Measurements from ENCODE around the gene CELF2. TPM values are rescaled to one million over a fixed set of nuclear protein-coding genes. Genes with fewer than 3 reads are reported as not detected.
A peak's percentile ranks its signal among the peaks of the same experiment; 100 is the strongest.
"Not testable (repeated sequence)": the region's sequence is repeated elsewhere in the genome, so short reads cannot be mapped to it uniquely, and the experiment has no call there.

The CELF2 gene
- total RNA-seq, 1 donor from 2014 or later: 110 TPM

GRCh38 chr10:11180228-11180627 lies 162.6 kb downstream of the CELF2 start:
- peak; percentile 83 for ATAC-seq
- Histone ChIP-seq H3K9me3 (peaks cover 8% of the 10 kb centered on the region), H3K27ac (peak overlapping the region; percentile 51), H3K4me3 (peak overlapping the region; percentile 22), H3K36me3 (peaks cover 20% of the 10 kb centered on the region), H3K27me3 (no peaks in the 10 kb centered on the region), H3K4me1 (peaks cover 55% of the 10 kb centered on the region)
- intact Hi-C loops (cut with DNase I): no loop called here
- peak; percentile 69 for DNase-seq
- TF ChIP-seq CTCF (IDR thresholded peaks at IDR 0.05): no peak

GRCh38 chr10:11181978-11182377 lies 164.3 kb downstream of the CELF2 start:
- Histone ChIP-seq H3K27ac (no peak overlapping the region), H3K4me1 (peaks cover 40% of the 10 kb centered on the region), H3K36me3 (peaks cover 20% of the 10 kb centered on the region), H3K4me3 (no peak overlapping the region), H3K27me3 (no peaks in the 10 kb centered on the region), H3K9me3 (peaks cover 11% of the 10 kb centered on the region)
- no peak for TF ChIP-seq CTCF (IDR thresholded peaks at IDR 0.05)
- intact Hi-C loops (cut with DNase I): no loop called here
- DNase-seq (no peak), ATAC-seq (no peak)

- no peak for TF ChIP-seq CTCF (IDR thresholded peaks at IDR 0.05)
- DNase-seq (no peak), ATAC-seq (peak; percentile 40)
- no peaks in the 10 kb centered on the region for H3K27me3 ChIP-seq
- no peak overlapping the region for H3K27ac ChIP-seq
- intact Hi-C loops (cut with DNase I): no loop called here
- peaks cover 20% of the 10 kb centered on the region for H3K36me3 ChIP-seq
- H3K4me3 ChIP-seq: no peak overlapping the region
- peaks cover 11% of the 10 kb centered on the region for H3K9me3 ChIP-seq
- H3K4me1 ChIP-seq: peaks cover 29% of the 10 kb centered on the region
Observed at GRCh38 chr10:11183015-11183414, 165.3 kb downstream of the CELF2 start.

- DNase-seq (no peak), ATAC-seq (peak; percentile 50)
- Histone ChIP-seq H3K36me3 (peaks cover 20% of the 10 kb centered on the region), H3K9me3 (peaks cover 11% of the 10 kb centered on the region), H3K4me3 (no peak overlapping the region), H3K27ac (no peak overlapping the region), H3K4me1 (peaks cover 24% of the 10 kb centered on the region), H3K27me3 (no peaks in the 10 kb centered on the region)
- intact Hi-C loops (cut with DNase I): no loop called here
- TF ChIP-seq CTCF (IDR thresholded peaks at IDR 0.05): no peak
Observed at GRCh38 chr10:11184093-11184492, 166.4 kb downstream of the CELF2 start.

GRCh38 chr10:11185128-11185665 lies 167.5 kb downstream of the CELF2 start:
- Histone ChIP-seq H3K4me1 (peaks cover 27% of the 10 kb centered on the region), H3K9me3 (peaks cover 11% of the 10 kb centered on the region), H3K36me3 (peaks cover 20% of the 10 kb centered on the region)
- ATAC-seq; intact Hi-C loops (cut with DNase I); DNase-seq; H3K27ac ChIP-seq; H3K27me3 ChIP-seq; H3K4me3 ChIP-seq: not testable (repeated sequence)

GRCh38 chr10:11186374-11186773 lies 168.7 kb downstream of the CELF2 start:
- Histone ChIP-seq H3K9me3 (peaks cover 11% of the 10 kb centered on the region), H3K27ac (no peak overlapping the region), H3K27me3 (no peaks in the 10 kb centered on the region), H3K4me3 (no peak overlapping the region), H3K36me3 (peaks cover 17% of the 10 kb centered on the region), H3K4me1 (peaks cover 23% of the 10 kb centered on the region)
- no peak for TF ChIP-seq CTCF (IDR thresholded peaks at IDR 0.05)
- ATAC-seq: no peak
- DNase-seq: no peak
- intact Hi-C loops (cut with DNase I): no loop called here
